ENCODE data around the gene DARS1.

DARS1 gene

GRCh38 chr2:135898234-135898786 lies 87.1 kb downstream of the DARS1 start:
- ATAC-seq: no peak

DNA sequence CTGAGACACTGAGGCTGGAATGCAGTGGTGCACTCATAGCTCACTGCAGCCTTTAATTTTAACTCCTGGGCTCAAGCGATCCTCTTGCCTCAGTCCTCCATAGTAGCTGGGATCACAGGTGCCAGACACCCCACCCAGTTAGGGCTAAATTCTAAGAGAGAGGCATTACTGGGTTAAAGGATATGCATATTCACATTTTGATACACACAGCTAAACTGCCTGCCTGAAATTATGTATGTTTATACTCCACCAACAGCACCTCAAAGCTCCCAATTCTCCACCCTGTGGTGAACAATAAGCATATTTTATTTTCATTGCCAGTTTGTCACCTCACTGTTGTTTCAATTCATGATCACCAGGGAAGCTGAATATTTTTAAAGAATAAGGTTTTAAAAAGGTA lies 90.5 kb downstream of the DARS1 start:
- no peak for TF ChIP-seq BACH2 (CRISPR knock-in tag; IDR thresholded peaks at IDR 0.05; ENCODE audit: borderline replicate concordance)
- no peak for TF ChIP-seq TOX (CRISPR knock-in tag; IDR thresholded peaks at IDR 0.05; ENCODE audit: borderline replicate concordance)
- no peak for TF ChIP-seq ZNF8 (CRISPR knock-in tag; IDR thresholded peaks at IDR 0.05)
- TF ChIP-seq GLIS3 (CRISPR knock-in tag; IDR thresholded peaks at IDR 0.05): no peak
- no peak for TF ChIP-seq RARB (CRISPR knock-in tag; IDR thresholded peaks at IDR 0.05)
- no peak for TF ChIP-seq ZFP30 (CRISPR knock-in tag; IDR thresholded peaks at IDR 0.05)
- TF ChIP-seq ZFP3 (CRISPR knock-in tag; IDR thresholded peaks at IDR 0.05): no peak
- no peak for TF ChIP-seq POU6F1 (CRISPR knock-in tag; IDR thresholded peaks at IDR 0.05; ENCODE audit: borderline replicate concordance, low read depth)
- TF ChIP-seq ZNF565 (CRISPR knock-in tag; conservative IDR thresholded peaks at IDR 0.05; ENCODE audit: low read depth): no peak
- no peak for TF ChIP-seq CSDC2 (CRISPR knock-in tag; IDR thresholded peaks at IDR 0.05)
- no peak for TF ChIP-seq ISL1 (CRISPR knock-in tag; IDR thresholded peaks at IDR 0.05)
- TF ChIP-seq ZNF70 (CRISPR knock-in tag; IDR thresholded peaks at IDR 0.05): no peak
- no peak for TF ChIP-seq TCF4 (CRISPR knock-in tag; IDR thresholded peaks at IDR 0.05; ENCODE audit: borderline replicate concordance)
- TF ChIP-seq PPARA (CRISPR knock-in tag; IDR thresholded peaks at IDR 0.05; ENCODE audit: borderline replicate concordance): no peak
- TF ChIP-seq, protein P1, sequence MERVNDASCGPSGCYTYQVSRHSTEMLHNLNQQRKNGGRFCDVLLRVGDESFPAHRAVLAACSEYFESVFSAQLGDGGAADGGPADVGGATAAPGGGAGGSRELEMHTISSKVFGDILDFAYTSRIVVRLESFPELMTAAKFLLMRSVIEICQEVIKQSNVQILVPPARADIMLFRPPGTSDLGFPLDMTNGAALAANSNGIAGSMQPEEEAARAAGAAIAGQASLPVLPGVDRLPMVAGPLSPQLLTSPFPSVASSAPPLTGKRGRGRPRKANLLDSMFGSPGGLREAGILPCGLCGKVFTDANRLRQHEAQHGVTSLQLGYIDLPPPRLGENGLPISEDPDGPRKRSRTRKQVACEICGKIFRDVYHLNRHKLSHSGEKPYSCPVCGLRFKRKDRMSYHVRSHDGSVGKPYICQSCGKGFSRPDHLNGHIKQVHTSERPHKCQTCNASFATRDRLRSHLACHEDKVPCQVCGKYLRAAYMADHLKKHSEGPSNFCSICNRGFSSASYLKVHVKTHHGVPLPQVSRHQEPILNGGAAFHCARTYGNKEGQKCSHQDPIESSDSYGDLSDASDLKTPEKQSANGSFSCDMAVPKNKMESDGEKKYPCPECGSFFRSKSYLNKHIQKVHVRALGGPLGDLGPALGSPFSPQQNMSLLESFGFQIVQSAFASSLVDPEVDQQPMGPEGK (CRISPR knock-in tag; IDR thresholded peaks at IDR 0.05; ENCODE audit: borderline replicate concordance): no peak
- TF ChIP-seq, protein P2, sequence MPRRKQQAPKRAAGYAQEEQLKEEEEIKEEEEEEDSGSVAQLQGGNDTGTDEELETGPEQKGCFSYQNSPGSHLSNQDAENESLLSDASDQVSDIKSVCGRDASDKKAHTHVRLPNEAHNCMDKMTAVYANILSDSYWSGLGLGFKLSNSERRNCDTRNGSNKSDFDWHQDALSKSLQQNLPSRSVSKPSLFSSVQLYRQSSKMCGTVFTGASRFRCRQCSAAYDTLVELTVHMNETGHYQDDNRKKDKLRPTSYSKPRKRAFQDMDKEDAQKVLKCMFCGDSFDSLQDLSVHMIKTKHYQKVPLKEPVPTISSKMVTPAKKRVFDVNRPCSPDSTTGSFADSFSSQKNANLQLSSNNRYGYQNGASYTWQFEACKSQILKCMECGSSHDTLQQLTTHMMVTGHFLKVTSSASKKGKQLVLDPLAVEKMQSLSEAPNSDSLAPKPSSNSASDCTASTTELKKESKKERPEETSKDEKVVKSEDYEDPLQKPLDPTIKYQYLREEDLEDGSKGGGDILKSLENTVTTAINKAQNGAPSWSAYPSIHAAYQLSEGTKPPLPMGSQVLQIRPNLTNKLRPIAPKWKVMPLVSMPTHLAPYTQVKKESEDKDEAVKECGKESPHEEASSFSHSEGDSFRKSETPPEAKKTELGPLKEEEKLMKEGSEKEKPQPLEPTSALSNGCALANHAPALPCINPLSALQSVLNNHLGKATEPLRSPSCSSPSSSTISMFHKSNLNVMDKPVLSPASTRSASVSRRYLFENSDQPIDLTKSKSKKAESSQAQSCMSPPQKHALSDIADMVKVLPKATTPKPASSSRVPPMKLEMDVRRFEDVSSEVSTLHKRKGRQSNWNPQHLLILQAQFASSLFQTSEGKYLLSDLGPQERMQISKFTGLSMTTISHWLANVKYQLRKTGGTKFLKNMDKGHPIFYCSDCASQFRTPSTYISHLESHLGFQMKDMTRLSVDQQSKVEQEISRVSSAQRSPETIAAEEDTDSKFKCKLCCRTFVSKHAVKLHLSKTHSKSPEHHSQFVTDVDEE (CRISPR knock-in tag; IDR thresholded peaks at IDR 0.05): no peak
- ATAC-seq: no peak

More at GRCh38 chr2:135898234-135898786, 87.1 kb downstream of the DARS1 start:
- TF ChIP-seq ARNTL (CRISPR knock-in tag; IDR thresholded peaks at IDR 0.05; ENCODE audit: borderline replicate concordance, low read depth): no peak
- TF ChIP-seq, protein P3, sequence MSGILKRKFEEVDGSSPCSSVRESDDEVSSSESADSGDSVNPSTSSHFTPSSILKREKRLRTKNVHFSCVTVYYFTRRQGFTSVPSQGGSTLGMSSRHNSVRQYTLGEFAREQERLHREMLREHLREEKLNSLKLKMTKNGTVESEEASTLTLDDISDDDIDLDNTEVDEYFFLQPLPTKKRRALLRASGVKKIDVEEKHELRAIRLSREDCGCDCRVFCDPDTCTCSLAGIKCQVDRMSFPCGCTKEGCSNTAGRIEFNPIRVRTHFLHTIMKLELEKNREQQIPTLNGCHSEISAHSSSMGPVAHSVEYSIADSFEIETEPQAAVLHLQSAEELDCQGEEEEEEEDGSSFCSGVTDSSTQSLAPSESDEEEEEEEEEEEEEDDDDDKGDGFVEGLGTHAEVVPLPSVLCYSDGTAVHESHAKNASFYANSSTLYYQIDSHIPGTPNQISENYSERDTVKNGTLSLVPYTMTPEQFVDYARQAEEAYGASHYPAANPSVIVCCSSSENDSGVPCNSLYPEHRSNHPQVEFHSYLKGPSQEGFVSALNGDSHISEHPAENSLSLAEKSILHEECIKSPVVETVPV (CRISPR knock-in tag; IDR thresholded peaks at IDR 0.05): no peak
- TF ChIP-seq PPARA (CRISPR knock-in tag; IDR thresholded peaks at IDR 0.05; ENCODE audit: borderline replicate concordance): no peak

DNA sequence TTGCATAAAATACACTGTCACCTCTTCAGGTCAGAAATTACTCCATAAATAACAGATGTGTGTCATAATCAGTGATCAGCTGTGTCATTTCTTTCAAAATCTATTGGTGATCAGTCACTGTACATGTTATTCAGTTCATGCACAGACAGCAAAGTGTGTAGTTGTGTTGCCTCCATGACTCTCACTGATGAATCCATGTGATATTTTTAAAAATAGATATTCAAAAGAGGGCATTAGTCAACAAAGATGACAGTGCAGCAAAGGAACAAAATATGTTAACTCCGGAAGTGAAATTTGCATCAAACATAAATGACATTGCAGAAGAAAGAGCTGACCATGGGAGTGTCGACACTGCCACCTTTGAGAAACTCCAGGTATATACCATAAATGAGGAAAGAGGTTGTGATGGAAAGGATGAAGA lies 92.0 kb downstream of the DARS1 start:
- ATAC-seq: no peak
- TF ChIP-seq ISL1 (CRISPR knock-in tag; IDR thresholded peaks at IDR 0.05) (no peak), GLIS3 (CRISPR knock-in tag; IDR thresholded peaks at IDR 0.05) (no peak), POU6F1 (CRISPR knock-in tag; IDR thresholded peaks at IDR 0.05; ENCODE audit: borderline replicate concordance, low read depth) (no peak), BACH2 (CRISPR knock-in tag; IDR thresholded peaks at IDR 0.05; ENCODE audit: borderline replicate concordance) (no peak), ZFP3 (CRISPR knock-in tag; IDR thresholded peaks at IDR 0.05) (no peak), ARNTL (CRISPR knock-in tag; IDR thresholded peaks at IDR 0.05; ENCODE audit: borderline replicate concordance, low read depth) (no peak), ZC3H10 (CRISPR knock-in tag; IDR thresholded peaks at IDR 0.05) (no peak), ZFP30 (CRISPR knock-in tag; IDR thresholded peaks at IDR 0.05) (no peak), ZNF70 (CRISPR knock-in tag; IDR thresholded peaks at IDR 0.05) (no peak), TCF4 (CRISPR knock-in tag; IDR thresholded peaks at IDR 0.05; ENCODE audit: borderline replicate concordance) (no peak), CSDC2 (CRISPR knock-in tag; IDR thresholded peaks at IDR 0.05) (no peak), ESRRG (CRISPR knock-in tag; IDR thresholded peaks at IDR 0.05) (no peak), ZNF565 (CRISPR knock-in tag; conservative IDR thresholded peaks at IDR 0.05; ENCODE audit: low read depth) (no peak), OSR1 (CRISPR knock-in tag; IDR thresholded peaks at IDR 0.05) (no peak)
- TF ChIP-seq, protein P1 (CRISPR knock-in tag; IDR thresholded peaks at IDR 0.05; ENCODE audit: borderline replicate concordance): no peak
- TF ChIP-seq, protein P2 (CRISPR knock-in tag; IDR thresholded peaks at IDR 0.05): no peak
